GM18499 (cell line): ENCODE measurements around the gene SLC25A14.
"Not testable (repeated sequence)": the region's sequence is repeated elsewhere in the genome, so short reads cannot be mapped to it uniquely, and the experiment has no call there.

Experiments
- ATAC-seq: cut with Tn5 transposase; IDR thresholded peaks from one replicate; pipeline ENCODE4 v1.9.1; 2021; ENCODE audit warnings: moderate number of reproducible peaks; ENCODE audit not compliant: insufficient read depth, unreplicated experiment

SLC25A14 gene, protein sequence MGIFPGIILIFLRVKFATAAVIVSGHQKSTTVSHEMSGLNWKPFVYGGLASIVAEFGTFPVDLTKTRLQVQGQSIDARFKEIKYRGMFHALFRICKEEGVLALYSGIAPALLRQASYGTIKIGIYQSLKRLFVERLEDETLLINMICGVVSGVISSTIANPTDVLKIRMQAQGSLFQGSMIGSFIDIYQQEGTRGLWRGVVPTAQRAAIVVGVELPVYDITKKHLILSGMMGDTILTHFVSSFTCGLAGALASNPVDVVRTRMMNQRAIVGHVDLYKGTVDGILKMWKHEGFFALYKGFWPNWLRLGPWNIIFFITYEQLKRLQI

DNA sequence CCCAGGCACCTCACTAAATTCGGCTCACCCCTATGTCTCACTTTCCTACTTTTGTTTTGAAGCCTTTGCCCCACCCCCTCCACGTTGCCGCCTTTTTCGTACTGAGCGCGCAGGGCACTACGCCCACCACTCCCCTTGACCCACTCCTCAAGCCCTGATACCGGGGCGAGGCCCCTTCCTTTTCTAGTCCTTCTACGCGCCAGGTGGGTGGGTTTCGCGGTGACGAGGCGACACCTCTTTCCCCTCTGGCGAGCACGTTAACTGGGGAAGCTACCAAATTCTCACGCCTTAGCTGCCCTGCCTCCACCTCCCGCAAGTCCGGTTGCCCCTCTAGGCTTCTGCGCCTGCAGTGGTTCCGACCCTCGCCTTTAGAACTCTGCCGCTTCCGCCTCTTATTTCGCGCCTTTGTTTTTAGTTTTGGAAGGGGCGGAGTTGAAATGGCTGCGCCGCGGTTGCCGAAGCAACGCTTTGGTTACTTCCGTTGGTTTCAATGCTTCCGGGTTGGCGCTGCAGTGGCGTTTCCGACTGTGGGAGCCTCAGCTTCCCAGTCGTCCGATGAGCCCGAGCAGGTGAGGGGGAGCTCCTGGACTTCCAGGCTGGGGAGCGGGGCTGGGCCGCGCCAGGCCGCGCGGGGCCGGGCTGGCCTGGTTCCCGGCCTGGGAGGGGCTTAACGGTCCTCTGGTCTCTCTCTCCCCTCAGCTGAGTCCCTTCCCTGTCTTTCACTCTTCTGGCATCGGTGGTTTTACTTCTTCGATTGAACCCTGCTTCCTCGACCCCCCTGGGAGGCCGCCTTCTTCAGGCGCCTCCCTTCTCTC, at the start of gene SLC25A14:
SLC25A14 (plus strand) TSS at position 512 of the 815 bp plus-strand sequence. CDS start 360 bp downstream, outside the sequence.
- ATAC-seq: peak; percentile 87

DNA sequence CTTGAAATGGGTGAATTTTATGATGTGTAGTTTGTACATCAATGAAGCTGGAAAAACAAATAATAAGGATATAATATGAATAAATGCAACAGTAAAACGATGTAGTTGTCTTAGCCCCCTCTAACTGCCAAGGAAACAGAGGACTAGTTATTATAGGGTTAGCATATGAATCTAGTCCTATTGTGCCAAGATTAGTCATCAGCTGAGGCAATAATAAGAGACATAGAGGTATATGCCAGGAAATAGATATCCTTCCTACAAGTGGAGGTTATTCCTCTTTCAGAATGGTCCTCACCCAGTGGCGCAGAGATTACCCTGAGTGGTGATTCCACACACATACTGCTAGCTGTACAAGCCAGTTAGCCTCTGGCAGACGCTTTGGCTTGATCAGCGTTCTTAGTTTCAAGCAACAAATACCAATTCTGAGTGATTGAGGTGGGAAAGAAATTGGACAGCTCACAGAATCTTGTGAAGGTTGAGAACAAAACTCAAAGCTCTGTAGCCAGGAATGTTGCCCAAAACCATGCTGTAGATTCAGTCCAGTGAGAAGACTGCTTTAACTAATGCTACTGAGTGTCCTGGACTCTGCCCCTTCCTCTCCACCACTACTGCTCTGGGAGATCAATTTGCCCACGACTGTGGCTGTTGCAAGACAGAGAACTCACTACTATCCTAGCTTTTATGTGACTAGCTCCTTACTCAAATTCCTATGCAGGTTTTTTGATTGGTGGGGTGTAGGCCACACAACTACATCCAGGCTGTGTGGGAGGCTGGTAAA, 44.0 kb upstream of the SLC25A14 start:
- no peak for ATAC-seq

DNA sequence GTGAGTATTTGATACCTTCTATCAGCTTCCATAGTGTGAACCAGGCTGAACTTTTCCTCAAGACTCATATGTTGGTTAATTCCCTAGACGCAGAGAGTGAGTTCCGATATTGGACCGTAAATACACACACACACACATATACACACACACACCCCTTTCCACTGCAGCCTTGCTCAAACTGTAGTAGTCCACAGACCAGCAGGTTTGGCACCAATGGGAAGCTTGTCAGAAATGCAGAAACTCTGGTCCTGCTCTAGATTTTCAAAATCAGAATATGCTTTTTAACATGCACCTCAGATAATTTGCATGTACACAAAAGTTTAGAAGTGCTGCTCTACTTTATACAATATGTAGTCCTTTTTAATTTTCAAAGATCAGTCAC, 43.4 kb upstream of the SLC25A14 start:
- no peak for ATAC-seq

DNA sequence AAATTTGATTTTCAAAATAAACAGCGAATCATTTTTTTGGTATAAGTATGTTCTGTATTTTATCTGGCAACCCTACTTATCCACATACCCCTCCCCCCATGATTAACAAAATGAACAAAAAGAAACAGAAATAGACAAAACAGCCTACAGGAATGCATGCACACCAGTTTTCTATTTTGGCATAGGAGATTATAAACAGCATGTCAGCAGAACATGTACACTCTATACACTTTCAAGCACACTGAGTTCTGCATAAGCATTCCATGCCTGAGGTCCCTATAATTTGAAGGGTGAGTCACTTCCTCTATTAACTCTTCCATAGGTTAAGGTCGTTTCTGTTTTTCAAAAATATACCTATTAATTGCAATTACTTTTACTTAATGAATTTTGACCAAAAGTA, 43.0 kb upstream of the SLC25A14 start:
- ATAC-seq: no peak

DNA sequence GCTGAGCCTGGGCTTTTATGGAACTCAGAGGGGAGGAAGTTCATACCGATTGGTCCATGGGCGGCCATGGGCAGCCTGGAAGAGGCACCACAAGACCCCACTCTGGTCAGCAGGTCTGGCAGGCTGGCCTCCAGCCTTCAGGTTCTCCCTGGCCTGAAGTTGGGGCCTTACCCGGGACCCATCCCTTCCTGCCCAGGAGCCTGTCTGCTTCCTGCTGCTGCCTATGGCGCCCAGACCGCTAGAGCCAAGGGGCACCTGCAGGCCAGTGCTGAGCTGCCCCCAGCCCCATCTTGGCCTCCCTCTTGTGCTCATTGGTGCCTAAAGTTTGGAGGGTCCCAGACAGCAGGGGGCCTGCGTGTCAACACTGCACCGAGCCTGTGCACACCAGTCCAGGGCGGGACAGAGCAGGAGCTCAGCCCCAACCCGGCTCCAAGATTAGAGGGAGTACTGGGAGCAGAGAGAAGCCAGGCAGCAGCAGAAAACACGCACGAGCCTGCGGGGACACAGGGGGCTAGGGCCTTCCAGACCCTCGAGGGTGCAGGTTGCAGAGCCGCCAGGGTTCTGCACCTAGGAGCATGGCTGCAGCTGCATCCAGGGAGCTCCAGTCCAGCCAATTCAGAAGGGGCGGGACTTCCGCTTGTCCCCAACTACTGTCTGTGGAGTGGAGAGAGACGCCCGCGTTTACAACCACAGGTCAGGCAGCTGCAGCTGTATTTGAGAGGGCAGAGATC, 40.3 kb upstream of the SLC25A14 start:
- ATAC-seq: no peak

DNA sequence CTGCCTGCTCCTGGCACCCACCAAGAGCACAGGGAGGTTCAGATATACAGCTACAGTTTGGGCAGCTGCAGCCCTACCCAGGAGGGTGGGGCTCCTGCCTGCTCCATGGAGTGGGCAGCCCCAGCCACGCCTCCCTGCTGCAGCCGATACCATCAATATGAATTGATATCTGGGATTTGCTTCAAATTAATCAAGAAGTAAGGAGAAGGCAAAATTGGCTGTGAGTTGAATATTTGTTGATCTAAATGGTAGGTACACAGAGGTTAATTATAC, 39.8 kb upstream of the SLC25A14 start:
- ATAC-seq: no peak

DNA sequence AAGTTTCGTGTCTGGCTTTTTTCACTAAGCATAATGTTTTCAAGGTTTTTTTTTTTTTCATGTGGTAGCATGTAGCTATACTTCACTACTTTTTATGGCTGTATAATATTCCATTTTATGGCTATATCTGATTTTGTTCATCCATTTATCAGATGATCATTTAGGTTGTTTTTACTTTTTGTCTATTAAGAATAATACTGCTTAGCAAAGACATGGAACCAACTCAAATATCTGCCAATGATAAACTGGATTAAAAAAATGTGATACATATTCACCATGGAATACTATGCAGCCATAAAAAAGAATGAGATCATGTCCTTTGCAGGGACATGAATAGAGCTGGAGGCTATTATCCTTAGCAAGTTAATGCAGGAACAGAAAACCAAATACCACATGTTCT, 38.3 kb upstream of the SLC25A14 start:
- ATAC-seq: no peak

DNA sequence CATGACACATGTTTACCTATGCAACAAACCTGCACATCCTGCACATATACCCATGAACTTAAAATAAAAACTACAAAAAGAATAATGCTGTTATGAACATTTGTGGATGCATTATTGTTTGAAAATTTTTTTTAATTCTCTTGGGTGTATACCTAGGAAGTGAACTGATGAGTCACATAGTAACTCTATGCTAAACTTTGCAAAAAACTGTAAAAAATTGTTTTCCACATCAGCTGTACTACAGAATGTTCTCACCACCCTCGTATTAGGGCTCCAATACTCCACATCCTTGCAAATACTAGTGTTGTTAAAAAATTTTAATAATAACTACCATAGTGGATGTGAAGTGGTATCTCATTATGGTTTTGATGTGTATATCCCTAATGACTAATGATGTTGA, 37.7 kb upstream of the SLC25A14 start:
- ATAC-seq: no peak

DNA sequence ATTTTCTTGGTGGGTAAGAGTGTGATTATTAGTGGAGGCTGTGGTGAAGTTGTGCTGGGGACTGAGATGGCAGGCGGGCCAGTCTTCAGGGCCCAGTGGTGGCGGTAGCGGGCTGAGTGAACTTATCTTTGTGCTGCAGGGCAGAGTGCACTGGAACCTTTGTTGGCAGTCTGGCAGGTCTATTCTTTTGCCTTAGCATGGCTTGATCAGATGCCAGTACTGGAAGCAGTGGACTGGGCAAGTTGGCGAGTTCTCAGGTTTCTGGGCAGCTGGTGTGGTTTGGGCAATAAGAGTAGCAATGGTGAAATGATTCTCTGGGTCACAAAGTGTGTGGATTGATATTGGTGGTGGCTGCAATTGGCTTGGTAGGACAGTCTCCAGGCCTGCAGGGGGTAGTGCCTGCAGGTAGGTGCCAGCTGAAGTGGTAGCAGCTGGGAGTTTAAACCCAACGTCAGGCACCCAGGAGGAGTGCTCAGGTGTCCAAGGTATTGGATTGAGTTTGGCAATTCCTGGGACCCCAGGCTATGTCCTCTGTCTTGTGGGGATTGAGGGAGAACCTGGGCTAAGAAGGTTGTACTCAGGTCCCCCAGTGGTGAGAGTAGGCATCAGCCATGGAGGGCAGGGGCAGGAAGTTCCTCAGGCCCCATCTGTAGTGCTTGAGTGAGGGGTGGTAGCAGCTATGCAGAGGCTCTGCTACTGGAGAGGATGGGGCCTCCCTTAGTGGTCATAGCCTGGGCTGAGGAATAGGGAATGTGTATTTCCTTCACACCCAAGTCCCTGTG, 34.9 kb upstream of the SLC25A14 start:
- ATAC-seq: no peak

DNA sequence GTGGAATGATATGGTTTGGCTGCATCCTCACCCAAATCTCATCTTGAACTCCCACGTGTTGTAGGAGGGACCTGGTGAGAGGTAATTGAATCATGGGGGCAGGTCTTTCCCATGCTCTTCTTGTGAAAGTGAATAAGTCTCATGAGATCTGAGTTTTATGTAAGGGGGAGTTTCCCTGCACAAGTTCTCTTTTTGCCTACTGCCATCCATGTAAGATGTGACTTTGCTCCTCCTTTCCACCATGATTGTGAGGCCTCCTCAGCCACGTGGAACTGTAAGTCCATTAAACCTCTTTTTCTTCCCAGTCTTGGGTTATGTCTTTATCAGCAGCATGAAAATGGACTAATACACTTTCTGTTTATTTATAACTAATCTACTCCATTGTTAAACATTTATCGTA, 19.8 kb upstream of the SLC25A14 start:
- not testable (repeated sequence) for ATAC-seq

DNA sequence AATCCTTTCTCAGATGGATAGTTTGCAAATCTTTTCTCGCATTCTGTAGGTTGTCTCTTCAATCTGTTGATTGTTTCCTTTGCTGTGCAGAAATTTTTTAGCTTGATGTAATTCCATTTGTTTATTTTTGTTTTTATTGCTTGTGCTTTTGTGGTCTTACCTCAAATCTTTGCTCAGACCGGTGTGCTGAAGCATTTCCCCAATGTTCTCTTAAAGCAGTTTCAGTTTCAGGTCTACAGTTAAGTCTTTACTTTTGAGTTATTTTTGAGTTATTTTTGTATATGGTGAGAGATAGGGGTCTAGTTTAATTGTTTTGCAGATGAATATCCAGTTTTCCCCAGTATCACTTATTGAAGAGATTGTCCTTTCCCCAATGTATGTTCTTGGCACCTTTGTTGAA, 18.2 kb upstream of the SLC25A14 start:
- peak; percentile 63 for ATAC-seq

DNA sequence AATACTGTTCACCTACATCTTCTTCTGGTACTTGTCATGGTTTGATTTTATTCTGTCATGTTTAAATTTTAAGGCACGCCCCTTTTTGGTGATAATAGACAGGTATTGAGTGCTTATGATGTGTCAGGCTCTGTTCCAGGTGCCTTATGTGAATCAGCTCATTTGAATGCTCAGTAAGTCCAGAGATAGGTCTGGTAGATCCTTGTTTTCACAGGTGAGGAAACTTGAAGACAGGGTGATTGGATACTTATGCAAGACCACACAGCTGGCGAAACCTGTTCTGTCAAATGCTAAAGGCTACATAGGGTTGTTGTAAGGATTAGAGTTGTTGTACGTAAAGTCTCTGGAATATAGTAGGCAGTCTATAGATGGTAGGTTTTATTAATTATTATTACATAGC, 9.6 kb upstream of the SLC25A14 start:
- no peak for ATAC-seq

DNA sequence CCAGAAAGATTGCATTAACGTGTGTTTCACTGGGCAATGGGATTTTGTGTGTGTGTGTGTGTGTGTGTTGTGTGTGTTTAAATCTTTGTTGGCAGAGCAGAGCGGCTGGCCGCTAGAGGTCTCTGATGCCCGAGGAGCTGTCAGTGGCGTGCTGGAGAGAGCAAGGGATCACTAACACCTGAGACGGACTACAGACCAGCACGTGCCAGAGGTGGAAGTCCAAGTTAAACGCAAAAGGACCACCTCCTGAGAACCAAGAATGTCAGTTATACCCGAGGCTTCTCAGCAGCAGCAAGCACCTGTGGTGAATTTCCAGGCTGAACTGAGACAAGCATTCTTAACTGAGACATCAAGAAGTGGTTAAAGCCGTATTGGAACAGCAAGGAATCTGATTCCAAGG, 9.0 kb upstream of the SLC25A14 start:
- ATAC-seq: no peak

DNA sequence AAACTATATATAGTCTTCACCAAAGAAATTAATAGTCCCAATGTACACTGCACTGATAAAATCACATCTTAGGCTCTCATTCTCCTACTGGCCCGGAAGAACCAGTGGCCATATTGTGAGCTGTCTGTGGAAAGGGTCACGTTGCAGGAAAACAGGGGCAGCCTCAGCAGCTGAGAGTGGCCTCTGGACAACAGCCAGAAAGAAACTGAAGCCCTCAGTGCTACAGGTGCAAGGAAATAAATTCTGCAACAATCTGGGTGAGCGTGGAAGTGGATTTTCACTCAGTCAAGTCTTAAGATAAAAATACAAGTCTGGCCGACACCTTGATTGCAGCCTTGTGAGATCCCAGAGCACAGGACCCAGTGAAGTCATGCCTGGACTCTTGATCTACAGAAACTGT, 3.2 kb upstream of the SLC25A14 start:
- no peak for ATAC-seq

DNA sequence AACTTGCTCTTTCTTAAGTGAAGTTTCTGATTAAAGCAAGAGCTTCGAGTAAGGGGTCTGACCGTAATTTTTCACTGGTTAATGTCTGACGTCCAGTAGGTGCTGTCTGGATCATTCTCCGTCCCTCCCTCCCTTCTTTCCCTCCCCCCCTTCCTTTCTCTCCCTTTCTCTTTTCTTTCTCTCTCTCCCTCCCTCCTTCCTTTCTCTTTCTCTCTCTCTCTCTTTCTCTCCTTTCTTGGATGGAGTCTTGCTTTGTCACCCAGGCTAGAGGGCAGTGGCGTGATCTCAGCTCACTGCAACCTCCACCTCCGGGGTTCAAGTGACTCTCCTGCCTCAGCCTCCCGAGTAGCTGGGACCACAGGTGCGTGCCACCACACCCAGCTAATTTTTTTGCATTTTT, 850 bp upstream of the SLC25A14 start:
- not testable (repeated sequence) for ATAC-seq

DNA sequence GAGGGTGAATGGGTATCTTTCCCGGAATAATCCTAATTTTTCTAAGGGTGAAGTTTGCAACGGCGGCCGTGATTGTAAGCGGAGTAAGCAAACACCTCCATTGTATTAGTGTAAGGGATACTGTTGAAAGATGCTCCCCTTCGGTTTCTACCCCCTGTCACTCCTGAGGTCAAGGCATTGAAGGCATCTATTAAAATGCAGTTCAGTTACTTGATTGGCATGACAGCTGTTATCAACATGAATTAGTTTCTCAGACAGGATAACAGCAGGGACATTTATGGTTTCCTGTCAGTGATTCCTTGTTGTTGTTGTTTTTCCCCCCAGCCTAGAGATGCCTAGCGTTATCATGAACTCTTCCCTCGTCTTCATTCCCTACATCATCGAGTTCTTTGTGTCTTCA, 552 bp downstream of the SLC25A14 start:
- ATAC-seq: no peak

DNA sequence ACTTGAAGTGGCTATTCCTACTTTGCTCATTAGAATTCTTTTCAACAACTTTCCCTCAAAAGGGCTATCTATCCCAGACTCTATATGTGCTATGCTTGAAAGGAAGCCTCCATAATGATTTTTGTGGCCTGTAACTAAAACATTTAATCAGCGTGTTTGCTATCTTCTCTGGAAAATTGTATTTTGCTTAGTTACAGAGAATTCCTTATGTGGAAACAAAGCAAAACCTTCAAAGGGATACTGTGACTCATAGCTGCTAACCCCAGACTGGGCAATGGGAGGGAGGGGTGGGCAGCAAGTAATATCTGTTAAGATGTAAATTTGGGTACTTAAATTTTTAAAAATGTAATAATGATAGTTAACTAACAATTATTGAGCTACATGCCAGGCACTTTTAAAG, 3.7 kb downstream of the SLC25A14 start:
- no peak for ATAC-seq

DNA sequence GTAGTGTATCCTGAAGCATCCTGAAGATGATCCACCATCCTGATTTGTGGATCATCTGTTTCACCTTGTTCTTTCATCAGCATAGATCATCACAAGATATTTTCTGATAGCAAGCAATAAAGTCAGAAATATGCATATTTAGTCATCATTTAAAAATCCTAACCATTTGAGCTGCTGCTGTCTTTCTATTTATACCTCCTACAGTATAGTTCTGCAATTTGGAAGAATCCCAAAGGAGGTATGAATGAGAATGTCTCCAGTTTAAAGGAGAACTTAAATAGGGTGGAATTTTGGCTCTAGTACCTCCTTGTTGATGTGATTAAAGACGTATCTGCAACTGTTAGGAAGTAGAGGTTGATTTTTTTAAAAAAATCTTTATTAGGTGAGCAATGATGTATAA, 7.6 kb downstream of the SLC25A14 start:
- ATAC-seq: no peak

DNA sequence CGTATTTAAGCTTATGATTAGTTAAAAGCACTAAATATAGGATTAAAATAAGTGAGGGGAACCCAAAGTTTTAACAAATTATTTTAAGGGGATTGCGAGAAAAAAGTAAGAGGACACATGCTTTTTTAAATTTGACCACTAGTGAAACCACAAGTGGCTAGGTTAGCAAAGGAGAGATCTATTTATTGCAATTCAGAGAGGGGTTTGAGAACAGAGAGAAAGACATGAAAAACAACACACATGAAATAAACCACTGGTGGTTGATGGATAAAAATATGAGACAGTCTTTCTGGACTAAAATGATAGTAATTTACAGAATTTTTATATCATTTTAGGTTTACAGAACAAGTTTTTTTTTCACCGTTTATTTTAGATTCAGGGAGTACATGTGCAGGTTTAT, 11.8 kb downstream of the SLC25A14 start:
- no peak for ATAC-seq

DNA sequence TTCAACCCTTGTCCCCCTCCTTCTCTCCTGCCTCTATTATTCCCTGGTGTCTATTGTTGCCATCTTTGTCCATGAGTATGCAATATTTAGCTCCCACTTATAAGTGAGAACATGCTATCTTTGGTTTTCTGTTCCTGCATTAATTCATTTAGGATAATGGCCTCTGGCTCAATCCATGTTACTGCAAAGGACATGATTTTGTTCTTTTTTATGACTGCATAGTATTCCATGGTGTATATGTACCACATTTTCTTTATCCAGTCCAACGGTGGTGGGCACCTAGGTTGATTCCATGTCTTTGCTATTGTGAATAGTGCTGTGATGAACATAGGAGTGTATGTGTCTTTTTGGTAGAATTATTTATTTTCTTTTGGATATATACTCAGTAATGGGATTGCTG, 12.3 kb downstream of the SLC25A14 start:
- not testable (repeated sequence) for ATAC-seq
